HepG2 (cell line): ENCODE data around the gene SIGMAR1. TPM values are rescaled to one million over a fixed set of nuclear protein-coding genes. Genes with fewer than 3 reads are reported as not detected.

Source experiments
- AKAP8 ChIP-seq: sonication (generic); formaldehyde crosslinking; IDR thresholded peaks from 2 replicates; pipeline ENCODE4 v1.5.1; 2020; ENCODE audit warnings: mild to moderate bottlenecking, missing genetic modification reagents
- ARNT2 ChIP-seq: sonication (generic); formaldehyde crosslinking; IDR thresholded peaks from 2 replicates; pipeline ENCODE4 v1.8.0; 2022; ENCODE audit warnings: mild to moderate bottlenecking, low read depth, missing genetic modification reagents, moderate library complexity
- ARNTL ChIP-seq: sonication (generic); formaldehyde crosslinking; IDR thresholded peaks from 2 replicates; pipeline ENCODE4 v1.4.0; 2020; ENCODE audit warnings: mild to moderate bottlenecking, missing genetic modification reagents
- CBX2 ChIP-seq, 2 experiments: fragments of 200-600 bp in 1 of 2; sonication (generic); formaldehyde crosslinking in 1 of 2; IDR thresholded peaks; 2 replicates each; pipeline versions ENCODE4 v1.7.0 to v1.8.1; 2018 to 2022; ENCODE audit warnings: low read depth in 2 of 2, low read length in 1 of 2, mild to moderate bottlenecking in 1 of 2, missing genetic modification reagents in 1 of 2
- CEBPB ChIP-seq: IDR thresholded peaks from 2 replicates; pipeline ENCODE4 v1.6.1; 2011; ENCODE audit warnings: low read depth, low read length, improper control_type of control experiment, borderline replicate concordance
- CREM ChIP-seq, 2 experiments: sonication (generic) in 1 of 2; formaldehyde crosslinking in 1 of 2; IDR thresholded peaks; 2 replicates each; pipeline versions ENCODE4 v1.4.0 to v1.6.1; 2016 to 2020; ENCODE audit warnings: antibody characterized with exemption in 1 of 2, mild to moderate bottlenecking in 1 of 2, missing genetic modification reagents in 1 of 2
- GATAD2A ChIP-seq: IDR thresholded peaks from 2 replicates; pipeline ENCODE4 v1.6.1; 2016
- HNF4A ChIP-seq: sonication (generic); formaldehyde crosslinking; IDR thresholded peaks from 2 replicates; pipeline ENCODE4 v1.4.0; 2020; ENCODE audit warnings: missing genetic modification reagents
- HOXA5 ChIP-seq: sonication (generic); formaldehyde crosslinking; IDR thresholded peaks from 2 replicates; pipeline ENCODE4 v1.4.0; 2020; ENCODE audit warnings: missing genetic modification reagents
- KAT7 ChIP-seq: IDR thresholded peaks from 2 replicates; pipeline ENCODE4 v1.6.1; 2018; ENCODE audit warnings: borderline replicate concordance, missing compliant biosample characterization
- MED1 ChIP-seq: sonication (generic); formaldehyde crosslinking; IDR thresholded peaks from 2 replicates; pipeline ENCODE4 v1.4.0; 2020; ENCODE audit warnings: missing genetic modification reagents
- MEIS1 ChIP-seq: sonication (generic); formaldehyde crosslinking; IDR thresholded peaks from 2 replicates; pipeline ENCODE4 v1.9.0; 2021; ENCODE audit warnings: mild to moderate bottlenecking, missing genetic modification reagents, moderate library complexity, borderline replicate concordance
- NFATC3 ChIP-seq: sonication (generic); formaldehyde crosslinking; IDR thresholded peaks from 2 replicates; pipeline ENCODE4 v1.5.1; 2020; ENCODE audit warnings: mild to moderate bottlenecking, missing genetic modification reagents
- NFE2L1 ChIP-seq: sonication (generic); formaldehyde crosslinking; IDR thresholded peaks from 2 replicates; pipeline ENCODE4 v1.4.0; 2020; ENCODE audit warnings: missing genetic modification reagents, mild to moderate bottlenecking, borderline replicate concordance
- POLR2AphosphoS2 ChIP-seq: IDR thresholded peaks from 2 replicates; pipeline ENCODE4 v1.6.1; 2011; ENCODE audit warnings: low read depth, low read length, improper control_type of control experiment
- POLR2G ChIP-seq: fragments of 200-400 bp; formaldehyde crosslinking; IDR thresholded peaks from 2 replicates; pipeline ENCODE4 v1.6.1; 2018; ENCODE audit warnings: mild to moderate bottlenecking, low read depth, low read length, moderate library complexity
- RFXAP ChIP-seq: sonication (generic); formaldehyde crosslinking; IDR thresholded peaks from 2 replicates; pipeline ENCODE4 v1.4.0; 2020; ENCODE audit warnings: missing genetic modification reagents, borderline replicate concordance
- SOX5 ChIP-seq: IDR thresholded peaks from 2 replicates; pipeline ENCODE4 v1.6.1; 2016; ENCODE audit warnings: borderline replicate concordance
- TRIM24 ChIP-seq: sonication (generic); formaldehyde crosslinking; IDR thresholded peaks from 2 replicates; pipeline ENCODE4 v1.8.0; 2022; ENCODE audit warnings: mild to moderate bottlenecking, missing genetic modification reagents
- YY1 ChIP-seq: IDR thresholded peaks from 2 replicates; pipeline ENCODE4 v1.6.1; 2011; ENCODE audit warnings: low read length, low read depth, moderate library complexity, mild to moderate bottlenecking; ENCODE audit not compliant: insufficient read depth, insufficient replicate concordance
- ZBTB21 ChIP-seq: sonication (generic); formaldehyde crosslinking; IDR thresholded peaks from 2 replicates; pipeline ENCODE4 v1.4.0; 2020; ENCODE audit warnings: missing genetic modification reagents
- ZKSCAN8 ChIP-seq: IDR thresholded peaks from 2 replicates; pipeline ENCODE4 v1.6.1; 2016; ENCODE audit warnings: borderline replicate concordance, missing genetic modification reagents, missing compliant biosample characterization
- ZNF10 ChIP-seq: sonication (generic); formaldehyde crosslinking; IDR thresholded peaks from 2 replicates; pipeline ENCODE4 v1.4.0; 2020; ENCODE audit warnings: mild to moderate bottlenecking, low read depth, missing genetic modification reagents, borderline replicate concordance
- ZNF720 ChIP-seq: sonication (generic); formaldehyde crosslinking; IDR thresholded peaks from 2 replicates; pipeline ENCODE4 v1.4.0; 2020; ENCODE audit warnings: missing genetic modification reagents
- ZNF781 ChIP-seq: sonication (generic); formaldehyde crosslinking; IDR thresholded peaks from 2 replicates; pipeline ENCODE4 v1.5.1; 2020; ENCODE audit warnings: borderline replicate concordance, mild to moderate bottlenecking, missing genetic modification reagents; ENCODE audit errors: not compliant biosample characterization
- ZNF841 ChIP-seq: sonication (generic); formaldehyde crosslinking; IDR thresholded peaks from 2 replicates; pipeline ENCODE4 v1.8.1; 2023; ENCODE audit warnings: missing genetic modification reagents, borderline replicate concordance
- polyA plus RNA-seq, 8 experiments: library from polyadenylated mRNA; depleted of rRNA in 3 of 8; stranded (reverse) in 7 of 8; unstranded in 1 of 8; fragments of >200 nt; fragmentation: Illumina TruSeq in 4 of 8; extraction: Trizol in 4 of 8; gene quantifications; 2 replicates each; pipeline versions ENCODE4 v1.2.1 to v1.2.3, GENCODE V29; 2011 to 2016; ENCODE audit warnings: low read depth in 4 of 8, missing spikeins in 1 of 8, mixed read lengths in 1 of 8; ENCODE audit not compliant: insufficient read depth in 1 of 8
- total RNA-seq, 5 experiments: library from RNA; depleted of rRNA; stranded (reverse); fragments of >200 nt; fragmentation: Illumina TruSeq; extraction: Trizol; gene quantifications; 2 replicates each; pipeline ENCODE4 v1.2.3, GENCODE V29; 2016; ENCODE audit warnings: low read depth in 1 of 5
- TF ChIP-seq, protein P1 (sequence below): sonication (generic); formaldehyde crosslinking; IDR thresholded peaks from 2 replicates; pipeline ENCODE4 v1.4.0; 2020; ENCODE audit warnings: mild to moderate bottlenecking, missing genetic modification reagents
- TF ChIP-seq, protein P2 (sequence below): sonication (generic); formaldehyde crosslinking; conservative IDR thresholded peaks from 2 replicates; pipeline ENCODE4 v1.4.0; 2020; ENCODE audit warnings: missing genetic modification reagents

The SIGMAR1 gene
- total and polyA plus RNA-seq, 2 of the 13 experiments (the other 11 are each of a cell fraction or from before 2014, with no cell fraction given), result 38.9 to 60.8 TPM

DNA sequence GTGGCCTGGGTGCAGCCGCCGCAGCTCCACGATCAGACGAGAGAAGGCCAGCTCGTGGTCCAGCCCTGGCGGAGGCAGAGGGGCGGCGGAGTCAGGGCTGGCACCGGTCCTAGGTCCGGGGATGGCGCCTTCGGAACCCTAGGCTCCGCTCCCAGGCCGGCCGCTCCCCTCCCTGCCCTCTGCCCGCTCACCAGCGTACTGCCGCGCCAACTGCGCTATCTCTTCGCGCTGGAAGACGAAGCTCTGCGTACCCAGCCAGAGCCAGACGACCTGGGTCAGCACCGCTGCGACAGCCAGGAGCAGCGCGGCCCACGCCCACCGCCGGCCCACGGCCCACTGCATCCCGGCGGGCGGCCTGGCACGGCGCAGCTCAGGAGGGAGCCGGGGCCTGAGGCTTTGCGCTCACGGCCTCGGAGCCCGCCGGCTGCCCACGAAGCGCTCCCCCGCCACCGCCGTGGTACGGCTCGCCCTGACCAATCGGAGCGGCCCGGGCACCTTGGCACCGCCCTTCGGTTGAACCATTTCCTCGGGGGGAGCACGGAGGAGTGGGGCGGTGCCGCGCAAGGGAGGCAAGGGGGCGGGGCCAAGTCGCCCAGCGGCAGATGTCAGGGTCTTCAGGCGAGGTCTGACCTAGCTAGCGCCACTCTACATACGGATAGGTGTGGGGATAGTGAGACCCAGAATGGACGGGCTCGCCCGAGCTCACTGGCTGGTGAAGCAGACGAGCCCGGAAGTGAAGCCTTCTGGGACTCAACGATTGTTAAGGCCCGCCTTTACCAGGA, at the start of gene SIGMAR1 (continued):
- TF ChIP-seq CREM (IDR thresholded peaks at IDR 0.05) (no peak), CREM (CRISPR knock-in tag; IDR thresholded peaks at IDR 0.05) (no peak), RFXAP (peak; percentile 14; the same call in 1 of the 2 replicates), ZNF720 (CRISPR knock-in tag) (no peak), HNF4A (CRISPR knock-in tag) (no peak; the same call in 1 of the 2 replicates), KAT7 (CRISPR knock-in tag) (peak; percentile 71; the same call in 1 of the 2 replicates), YY1 (no peak), POLR2G (peak; percentile 85), CBX2 (IDR thresholded peaks at IDR 0.05; ENCODE audit: low read depth, low read length) (no peak), CBX2 (CRISPR knock-in tag; IDR thresholded peaks at IDR 0.05; ENCODE audit: low read depth) (no peak; the same call in 1 of the 2 replicates), TRIM24 (no peak; the same call in 1 of the 2 replicates), HOXA5 (peak; percentile 35), ZNF841 (CRISPR knock-in tag) (no peak; the same call in 1 of the 2 replicates), SOX5 (CRISPR knock-in tag) (0 out of 2 replicates have a peak, but pooled peaks have one; percentile 31), ZKSCAN8 (CRISPR knock-in tag) (no peak), ZNF10 (no peak), ARNTL (peak; percentile 51), NFE2L1 (CRISPR knock-in tag) (no peak; the same call in 1 of the 2 replicates), MED1 (CRISPR knock-in tag) (peak; percentile 45; the same call in 1 of the 2 replicates), ARNT2 (CRISPR knock-in tag) (peak; percentile 84), POLR2AphosphoS2 (no peak), CEBPB (no peak), ZBTB21 (no peak), MEIS1 (CRISPR knock-in tag) (no peak; the same call in 1 of the 2 replicates), NFATC3 (CRISPR knock-in tag) (no peak), ZNF781 (no peak), AKAP8 (CRISPR knock-in tag) (peak; percentile 58; the same call in 1 of the 2 replicates), GATAD2A (CRISPR knock-in tag) (0 out of 2 replicates have a peak, but pooled peaks have one; percentile 45)
- TF ChIP-seq, protein P1, sequence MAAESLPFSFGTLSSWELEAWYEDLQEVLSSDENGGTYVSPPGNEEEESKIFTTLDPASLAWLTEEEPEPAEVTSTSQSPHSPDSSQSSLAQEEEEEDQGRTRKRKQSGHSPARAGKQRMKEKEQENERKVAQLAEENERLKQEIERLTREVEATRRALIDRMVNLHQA (CRISPR knock-in tag), result no peak
- TF ChIP-seq, protein P2, sequence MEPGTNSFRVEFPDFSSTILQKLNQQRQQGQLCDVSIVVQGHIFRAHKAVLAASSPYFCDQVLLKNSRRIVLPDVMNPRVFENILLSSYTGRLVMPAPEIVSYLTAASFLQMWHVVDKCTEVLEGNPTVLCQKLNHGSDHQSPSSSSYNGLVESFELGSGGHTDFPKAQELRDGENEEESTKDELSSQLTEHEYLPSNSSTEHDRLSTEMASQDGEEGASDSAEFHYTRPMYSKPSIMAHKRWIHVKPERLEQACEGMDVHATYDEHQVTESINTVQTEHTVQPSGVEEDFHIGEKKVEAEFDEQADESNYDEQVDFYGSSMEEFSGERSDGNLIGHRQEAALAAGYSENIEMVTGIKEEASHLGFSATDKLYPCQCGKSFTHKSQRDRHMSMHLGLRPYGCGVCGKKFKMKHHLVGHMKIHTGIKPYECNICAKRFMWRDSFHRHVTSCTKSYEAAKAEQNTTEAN (CRISPR knock-in tag), result no peak; the same call in 1 of the 2 replicates
